GM20000 (cell line): ENCODE data around the gene CMTM7.

Source experiments
- DNase-seq: peaks from one replicate; pipeline ENCODE4 v3.0.0; 2012; ENCODE audit warnings: low spot score
- TF ChIP-seq, protein P1 (sequence below): IDR thresholded peaks from 2 replicates; pipeline ENCODE4 v1.5.1; 2012; ENCODE audit warnings: mild to moderate bottlenecking, control low read depth; ENCODE audit errors: extremely low read depth, missing control alignments

CMTM7 gene

DNA sequence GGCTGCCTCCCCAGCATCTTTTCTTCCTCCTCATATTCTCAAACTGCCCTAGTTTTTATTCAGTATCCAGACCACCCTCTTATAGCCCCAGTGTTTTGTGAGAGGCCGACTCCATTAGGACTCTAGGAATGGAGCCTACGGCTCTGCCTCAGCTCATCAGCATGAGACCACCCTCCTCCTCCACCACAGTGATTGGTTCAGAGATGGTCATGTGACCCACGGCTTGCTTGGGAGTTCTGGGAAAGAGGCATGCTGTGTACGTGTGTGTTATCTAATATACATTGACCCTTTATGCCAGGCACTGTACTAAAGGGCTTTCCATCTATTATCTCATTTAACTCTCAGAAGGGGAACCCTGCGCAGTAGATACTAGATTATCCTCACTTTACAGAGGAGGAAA, 17.8 kb upstream of the CMTM7 start:
- TF ChIP-seq, protein P1, sequence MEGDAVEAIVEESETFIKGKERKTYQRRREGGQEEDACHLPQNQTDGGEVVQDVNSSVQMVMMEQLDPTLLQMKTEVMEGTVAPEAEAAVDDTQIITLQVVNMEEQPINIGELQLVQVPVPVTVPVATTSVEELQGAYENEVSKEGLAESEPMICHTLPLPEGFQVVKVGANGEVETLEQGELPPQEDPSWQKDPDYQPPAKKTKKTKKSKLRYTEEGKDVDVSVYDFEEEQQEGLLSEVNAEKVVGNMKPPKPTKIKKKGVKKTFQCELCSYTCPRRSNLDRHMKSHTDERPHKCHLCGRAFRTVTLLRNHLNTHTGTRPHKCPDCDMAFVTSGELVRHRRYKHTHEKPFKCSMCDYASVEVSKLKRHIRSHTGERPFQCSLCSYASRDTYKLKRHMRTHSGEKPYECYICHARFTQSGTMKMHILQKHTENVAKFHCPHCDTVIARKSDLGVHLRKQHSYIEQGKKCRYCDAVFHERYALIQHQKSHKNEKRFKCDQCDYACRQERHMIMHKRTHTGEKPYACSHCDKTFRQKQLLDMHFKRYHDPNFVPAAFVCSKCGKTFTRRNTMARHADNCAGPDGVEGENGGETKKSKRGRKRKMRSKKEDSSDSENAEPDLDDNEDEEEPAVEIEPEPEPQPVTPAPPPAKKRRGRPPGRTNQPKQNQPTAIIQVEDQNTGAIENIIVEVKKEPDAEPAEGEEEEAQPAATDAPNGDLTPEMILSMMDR: no peak
- no peak for DNase-seq

DNA sequence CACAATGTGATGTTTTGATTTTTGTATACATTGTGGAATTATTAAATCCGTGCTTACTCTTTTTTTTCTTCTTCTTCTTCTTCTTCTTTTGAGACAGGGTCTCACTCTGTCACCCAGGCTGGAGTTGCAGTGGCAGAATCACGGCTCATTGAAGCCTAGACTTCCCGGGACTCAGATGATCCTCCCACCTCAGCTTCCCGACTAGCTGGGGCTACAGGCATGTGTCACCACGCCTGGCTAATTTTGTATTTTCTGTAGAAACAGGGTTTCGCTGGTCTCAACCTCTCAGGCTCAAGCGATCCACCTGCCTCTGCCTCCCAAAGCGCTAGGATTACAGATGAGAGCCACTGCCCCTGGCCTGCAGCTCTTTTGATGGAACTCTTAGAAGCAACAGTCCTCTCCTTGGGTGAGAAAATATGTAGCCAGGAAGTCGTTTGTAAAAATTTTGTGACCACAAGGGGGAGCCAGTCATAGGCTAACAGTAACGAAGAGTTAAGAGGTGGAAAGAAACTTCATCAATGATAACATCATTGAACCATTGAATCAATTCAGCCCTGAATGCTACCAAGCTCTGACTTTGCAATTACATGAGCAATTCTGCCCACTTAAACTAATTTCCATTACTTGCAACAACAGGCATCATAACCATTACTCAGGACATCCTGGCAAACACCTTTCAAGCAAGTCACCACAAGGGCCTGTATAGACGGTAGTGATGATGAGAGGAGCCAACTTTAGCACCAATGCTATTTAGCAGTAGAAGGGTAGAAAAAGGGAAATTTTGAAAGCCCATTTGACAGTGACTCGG, 16.7 kb upstream of the CMTM7 start:
- peak; percentile 65 for DNase-seq
- TF ChIP-seq, protein P1: peak; percentile 44

DNA sequence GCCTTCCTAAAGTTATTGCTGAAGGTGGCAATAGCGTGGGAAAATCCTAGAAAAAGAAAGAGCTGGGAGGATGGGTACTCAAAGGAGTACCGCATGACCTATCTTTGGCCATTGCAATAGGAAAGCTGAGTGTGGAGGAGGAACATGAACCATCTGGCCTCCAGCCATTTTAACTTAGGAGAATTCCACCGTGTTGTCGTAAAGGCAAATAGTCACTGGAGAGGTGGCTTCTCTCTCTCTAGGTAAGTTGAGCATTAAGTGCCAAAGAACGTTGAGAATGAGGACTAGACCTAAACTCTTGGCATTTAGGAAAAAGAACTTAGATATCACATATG, 16.1 kb upstream of the CMTM7 start:
- TF ChIP-seq, protein P1: no peak
- DNase-seq: no peak

DNA sequence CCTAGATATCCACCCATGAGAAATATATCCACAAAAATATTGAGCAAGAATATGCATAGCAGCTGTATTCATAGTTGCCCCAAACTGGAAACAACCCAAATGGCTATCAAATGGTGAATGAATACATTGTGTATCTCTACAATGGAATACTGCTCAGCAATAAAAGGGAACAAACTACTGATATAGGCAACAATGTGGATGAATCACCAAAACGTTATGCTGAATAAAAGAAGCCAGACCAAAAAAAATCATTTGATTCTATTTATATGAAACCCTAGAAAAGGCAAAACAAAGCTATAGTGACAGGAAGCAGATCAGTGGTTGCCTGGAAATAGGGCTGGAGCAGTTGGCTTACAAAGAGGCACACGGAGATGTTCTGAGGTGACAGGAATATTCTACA, 15.5 kb upstream of the CMTM7 start:
- no peak for DNase-seq
- TF ChIP-seq, protein P1: no peak

DNA sequence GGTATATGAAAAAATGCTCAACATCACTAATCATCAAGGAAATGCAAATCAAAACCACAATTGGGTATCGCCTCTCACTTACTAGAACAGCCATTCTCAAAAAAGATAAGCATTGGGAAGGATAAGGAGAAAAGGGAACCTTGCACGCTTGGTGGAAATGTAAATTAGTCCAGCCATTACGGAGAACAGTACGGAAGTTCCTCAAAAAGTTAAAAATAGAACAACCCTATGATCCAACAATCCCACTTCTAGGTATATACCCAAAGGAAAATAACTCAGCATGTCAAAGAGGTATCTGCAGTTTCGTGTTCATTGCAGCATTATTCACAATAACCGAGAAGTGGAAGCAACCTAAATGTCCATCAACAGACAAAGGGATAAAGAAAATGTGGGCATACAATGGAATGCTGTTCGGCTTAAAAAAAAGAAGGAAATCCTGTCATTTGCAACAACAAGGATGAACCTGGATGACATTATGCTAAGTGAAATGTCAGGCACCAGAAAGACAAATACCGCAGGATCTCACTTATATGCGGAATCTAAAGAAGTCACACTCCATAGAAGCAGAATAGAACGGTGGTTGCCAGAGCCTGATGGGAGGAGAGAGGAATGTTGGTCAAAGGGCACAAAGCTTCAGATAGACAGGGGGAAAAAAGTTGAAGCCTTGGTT, 11.7 kb upstream of the CMTM7 start:
- no peak for DNase-seq
- TF ChIP-seq, protein P1: no peak

DNA sequence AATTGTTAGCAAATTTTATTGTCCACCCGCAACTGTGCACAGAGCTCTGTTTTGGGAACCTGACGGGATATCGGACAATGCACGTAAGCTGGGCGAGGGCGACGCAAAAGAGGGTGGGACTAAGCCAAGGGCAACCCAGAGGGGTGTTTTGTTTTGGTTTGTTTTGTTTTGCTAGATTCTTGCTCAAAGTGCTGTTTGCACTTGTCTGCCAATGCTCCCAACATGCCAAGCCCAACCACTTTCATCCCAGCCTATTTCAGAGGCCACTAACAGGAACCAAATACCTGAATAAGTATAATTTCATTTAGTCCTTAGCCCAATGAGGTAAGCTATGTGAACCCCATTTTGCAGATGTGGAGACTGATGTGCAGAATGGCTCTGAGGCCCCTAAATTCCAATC, 9.7 kb upstream of the CMTM7 start:
- TF ChIP-seq, protein P1: no peak
- DNase-seq: no peak

DNA sequence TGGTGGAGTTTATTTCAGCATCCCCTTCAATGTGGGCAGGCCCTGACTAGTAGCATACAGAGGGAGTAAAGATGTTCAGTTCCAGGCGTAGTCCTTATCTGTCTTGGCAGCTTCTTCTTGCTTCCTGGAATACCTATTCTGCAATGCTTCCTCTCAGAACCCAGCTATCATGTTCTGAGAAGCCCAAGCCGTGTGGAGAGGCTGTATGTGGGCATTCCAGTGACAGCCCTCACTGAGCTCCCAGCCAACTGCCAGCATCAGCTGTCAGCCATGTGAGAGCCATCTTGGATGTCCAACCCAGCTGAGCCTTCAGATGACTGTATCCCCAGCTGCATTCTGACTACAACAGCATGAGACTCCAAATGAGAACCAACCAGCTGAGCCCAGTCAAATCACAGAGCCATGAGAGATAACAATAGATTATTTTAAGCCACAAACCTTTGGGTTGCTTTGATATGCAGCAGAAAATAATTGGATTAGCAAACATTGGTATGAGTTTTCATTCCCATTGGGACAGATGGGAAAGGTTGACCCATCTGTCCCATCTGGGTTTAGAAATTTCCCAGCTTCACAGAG, 8.4 kb upstream of the CMTM7 start:
- DNase-seq: no peak

More for the DNA sequence above, 8.4 kb upstream of the CMTM7 start:
- TF ChIP-seq, protein P1: no peak
